NCI-H748 (cell line): Measurements from ENCODE around the gene RBM33.

ENCODE experiments used
- DNase-seq: peaks from one replicate; lab custom pipeline; 2025; ENCODE audit not compliant: unreplicated experiment; lab: John Stamatoyannopoulos, UW

The RBM33 gene

DNA sequence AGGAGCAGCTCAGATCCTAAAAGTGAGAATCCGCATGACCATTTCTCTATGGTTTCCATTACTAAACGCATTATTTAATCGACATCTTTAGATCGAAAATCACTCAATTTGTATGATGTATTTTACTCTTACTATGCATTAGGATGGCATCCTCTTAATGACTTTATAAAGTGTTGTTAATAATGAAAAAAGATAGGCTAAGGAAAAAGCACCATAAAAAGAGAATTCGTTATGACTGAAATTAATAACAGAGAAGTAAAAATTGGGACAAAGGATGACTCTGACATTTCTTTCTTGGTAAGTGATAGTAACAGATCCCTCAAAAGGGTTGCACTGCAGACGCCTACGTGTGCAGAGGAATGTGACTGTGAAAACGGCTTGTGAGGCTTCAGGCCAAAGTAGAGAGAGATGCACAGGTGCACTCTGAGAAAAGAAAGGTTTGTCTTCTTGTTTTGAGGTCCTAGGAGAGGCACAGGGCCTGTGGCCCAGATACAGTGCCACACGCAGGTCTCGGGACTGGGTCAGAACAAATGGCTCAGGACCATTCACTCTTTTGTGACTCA, 23.0 kb upstream of the RBM33 start:
- no peak for DNase-seq

DNA sequence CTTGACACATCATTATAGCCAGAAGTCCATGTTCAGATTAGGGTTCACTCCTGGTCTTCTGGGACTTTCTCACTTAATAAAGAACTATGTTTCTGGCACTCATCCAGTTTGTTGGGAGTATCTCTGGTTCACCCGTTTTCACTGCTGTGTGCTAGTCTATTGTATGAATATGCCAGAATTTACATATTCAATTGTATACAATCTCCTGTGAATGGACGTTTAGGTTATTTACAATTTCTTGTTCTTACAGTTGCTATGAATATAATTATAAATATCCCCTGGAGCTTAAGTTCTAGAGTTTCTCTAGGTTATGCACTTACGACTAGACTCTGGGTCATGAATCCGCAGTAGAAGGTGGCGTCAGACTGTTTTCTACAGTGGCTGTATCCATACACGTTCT, 20.0 kb upstream of the RBM33 start:
- DNase-seq: no peak

DNA sequence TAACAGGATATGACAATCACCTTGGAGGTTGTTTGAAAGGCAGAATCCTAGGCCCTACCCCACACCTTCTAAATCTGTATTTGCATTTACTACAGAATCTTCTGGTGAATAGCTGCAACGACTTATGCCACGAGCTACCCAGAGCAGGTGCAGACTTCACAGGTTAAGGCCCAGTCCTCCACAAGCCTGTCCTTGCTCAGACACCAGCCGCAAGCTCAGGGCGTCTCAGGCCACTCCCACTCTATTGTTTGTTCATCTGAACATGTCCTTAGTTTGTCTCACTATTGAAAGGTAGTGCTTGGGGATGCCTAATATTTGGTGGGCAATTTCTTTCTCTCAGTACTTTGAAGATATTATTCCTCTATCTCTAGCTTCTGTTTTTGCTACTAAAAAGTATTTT, 18.9 kb upstream of the RBM33 start:
- DNase-seq: peak; percentile 18

DNA sequence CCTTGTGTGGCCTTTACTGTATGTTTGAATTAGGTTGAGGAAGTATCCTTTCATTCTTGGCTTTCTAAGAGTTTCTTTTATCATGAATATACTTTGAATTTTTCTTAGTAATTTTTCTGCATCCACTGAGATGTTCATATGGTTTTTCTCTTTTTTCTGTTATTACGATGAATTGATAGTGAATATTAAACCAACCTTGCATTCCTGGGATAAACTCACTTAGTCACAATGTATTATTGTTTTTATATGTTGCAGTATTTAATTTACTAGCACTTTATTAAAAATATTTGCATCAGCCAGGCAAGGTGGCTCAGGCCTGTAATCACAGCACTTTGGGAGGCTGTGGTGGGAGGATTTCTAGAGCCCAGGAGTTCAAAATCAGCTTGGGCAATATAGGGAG, 15.3 kb upstream of the RBM33 start:
- DNase-seq: no peak

DNA sequence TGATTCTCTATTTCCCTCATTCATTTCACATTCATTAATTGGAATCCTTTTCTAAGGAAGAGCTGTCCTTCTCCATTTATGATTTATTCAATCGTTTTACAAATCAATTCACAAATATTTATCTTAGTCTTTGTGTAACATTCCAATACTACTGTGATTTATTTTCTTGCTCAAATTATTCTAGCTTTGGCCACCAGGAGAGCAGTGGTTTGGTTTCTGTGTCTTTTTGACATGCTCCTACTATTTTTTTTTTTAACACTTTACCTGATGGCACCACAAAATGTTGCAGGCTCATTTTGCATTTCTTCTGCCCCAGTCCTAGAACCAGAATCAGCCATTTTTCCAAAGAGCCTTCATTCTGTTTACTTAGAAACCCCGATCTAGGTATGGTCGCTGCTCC, 13.3 kb upstream of the RBM33 start:
- DNase-seq: no peak

DNA sequence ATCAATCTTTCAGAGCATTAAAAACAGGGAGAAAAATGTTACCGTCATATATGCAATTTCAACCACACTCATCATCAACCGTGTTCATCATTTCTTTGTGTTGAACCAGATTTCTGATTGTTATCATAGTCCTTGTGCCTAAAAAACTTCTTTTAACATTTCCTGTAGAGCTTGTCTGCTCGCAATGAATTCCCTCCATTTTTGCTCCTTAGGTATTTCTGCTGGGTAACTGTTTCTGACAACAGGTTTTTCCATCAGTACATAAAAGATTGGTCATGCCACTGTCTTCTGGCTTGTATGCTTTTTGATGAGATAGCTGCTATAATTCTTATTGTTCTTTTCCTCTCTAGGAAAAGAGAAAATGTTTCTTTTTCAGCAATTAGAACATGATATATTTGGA, 8.6 kb upstream of the RBM33 start:
- no peak for DNase-seq

DNA sequence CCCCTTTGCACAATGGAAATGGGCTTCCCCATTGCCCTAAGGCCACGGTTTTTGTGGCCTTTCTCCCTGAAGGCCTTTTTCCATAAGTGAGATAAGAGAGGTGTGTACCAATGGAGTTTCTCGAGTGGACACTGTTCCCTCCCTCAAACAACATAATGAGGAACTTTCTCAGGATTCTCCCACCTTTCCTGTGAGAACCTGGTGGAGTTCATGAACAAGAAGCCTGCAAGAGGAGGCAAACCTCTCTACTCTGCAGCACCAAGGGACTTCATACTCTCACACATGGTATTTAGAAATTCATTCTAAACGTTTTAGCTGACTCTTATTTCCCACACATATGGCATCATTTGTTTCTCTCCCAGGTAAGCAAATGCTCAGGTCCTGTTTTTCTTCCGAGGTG, 7.3 kb upstream of the RBM33 start:
- DNase-seq: no peak

DNA sequence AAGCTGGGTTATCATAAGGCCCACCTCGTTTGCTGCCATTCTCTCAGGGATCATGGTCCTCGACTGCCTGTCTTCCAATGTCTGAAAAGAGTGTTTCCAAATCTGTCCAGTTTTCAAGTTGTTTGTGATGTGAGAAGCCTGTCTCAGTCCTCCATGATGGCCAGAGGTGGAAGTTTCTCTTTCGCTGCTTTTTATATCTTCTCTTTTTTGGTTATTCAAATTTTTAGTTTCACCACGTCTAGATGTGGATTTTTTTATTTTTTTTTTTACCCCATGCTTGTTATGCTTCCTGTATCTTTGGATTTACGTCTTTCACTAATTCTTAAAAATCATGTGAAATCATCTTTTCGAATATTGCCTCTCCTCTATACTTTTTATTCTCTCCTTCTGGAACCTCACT, 6.1 kb upstream of the RBM33 start:
- no peak for DNase-seq

DNA sequence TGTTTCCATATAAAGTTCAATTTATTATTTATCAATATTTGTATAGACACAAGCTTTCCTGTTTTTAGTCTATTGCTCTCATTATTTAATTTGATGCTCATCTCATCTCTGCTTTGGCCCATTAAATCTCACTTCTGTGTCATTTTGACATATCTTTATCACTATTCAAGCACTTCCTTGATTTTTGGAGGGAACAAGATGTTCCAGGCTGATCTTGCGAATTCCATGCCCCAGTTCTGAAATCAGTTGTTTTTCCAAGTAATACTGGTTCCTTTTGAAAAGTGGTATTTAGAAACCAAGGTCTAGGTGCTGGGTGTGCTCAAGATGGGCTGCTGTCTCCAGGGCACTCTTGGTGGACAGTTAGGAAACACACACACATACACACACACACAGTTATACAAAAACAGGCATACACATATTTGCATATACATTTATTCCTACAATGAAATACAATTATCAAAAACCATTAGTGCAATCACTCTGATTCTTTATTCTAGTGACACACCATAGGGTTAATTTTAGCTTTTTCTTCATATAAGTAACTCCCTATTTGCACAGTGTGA, 4.4 kb upstream of the RBM33 start:
- no peak for DNase-seq

DNA sequence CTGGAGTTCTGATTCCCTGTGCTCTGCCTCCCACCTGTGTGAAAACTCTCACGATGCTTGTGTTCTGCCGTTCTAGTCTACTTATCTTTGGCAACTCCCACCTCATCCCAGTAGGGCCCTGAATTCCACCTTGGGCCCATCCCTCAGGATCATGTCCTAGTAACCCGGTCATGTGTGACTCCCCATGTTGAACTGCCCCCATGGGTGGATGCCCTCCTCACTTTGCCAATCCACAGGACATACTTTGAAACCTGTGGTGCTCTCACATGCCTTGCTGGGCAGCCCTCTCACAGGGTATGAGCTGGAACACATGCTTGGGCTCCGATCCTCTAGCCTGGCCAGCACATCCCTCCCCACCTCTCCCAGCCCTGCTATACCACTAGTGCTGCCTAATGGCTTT, 3.8 kb upstream of the RBM33 start:
- no peak for DNase-seq

DNA sequence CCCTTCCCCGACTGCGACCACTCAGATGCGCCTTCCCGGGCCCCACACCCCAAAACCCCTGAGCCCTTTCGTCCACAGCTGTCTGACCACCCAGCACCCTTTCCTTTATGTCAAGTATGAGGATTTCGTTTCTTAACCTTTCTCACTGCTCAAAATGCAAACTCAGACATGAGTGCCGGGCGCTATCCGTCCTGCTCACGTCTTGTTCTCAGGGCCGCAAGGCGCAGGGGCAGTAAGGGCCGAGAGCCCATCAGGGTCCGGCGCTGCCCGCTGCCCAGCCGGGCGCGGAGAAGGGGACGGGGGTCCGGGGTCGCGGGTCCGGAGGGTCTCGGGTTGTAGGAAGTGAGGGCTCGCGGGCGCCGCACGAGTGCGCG, 670 bp upstream of the RBM33 start:
- no peak for DNase-seq

DNA sequence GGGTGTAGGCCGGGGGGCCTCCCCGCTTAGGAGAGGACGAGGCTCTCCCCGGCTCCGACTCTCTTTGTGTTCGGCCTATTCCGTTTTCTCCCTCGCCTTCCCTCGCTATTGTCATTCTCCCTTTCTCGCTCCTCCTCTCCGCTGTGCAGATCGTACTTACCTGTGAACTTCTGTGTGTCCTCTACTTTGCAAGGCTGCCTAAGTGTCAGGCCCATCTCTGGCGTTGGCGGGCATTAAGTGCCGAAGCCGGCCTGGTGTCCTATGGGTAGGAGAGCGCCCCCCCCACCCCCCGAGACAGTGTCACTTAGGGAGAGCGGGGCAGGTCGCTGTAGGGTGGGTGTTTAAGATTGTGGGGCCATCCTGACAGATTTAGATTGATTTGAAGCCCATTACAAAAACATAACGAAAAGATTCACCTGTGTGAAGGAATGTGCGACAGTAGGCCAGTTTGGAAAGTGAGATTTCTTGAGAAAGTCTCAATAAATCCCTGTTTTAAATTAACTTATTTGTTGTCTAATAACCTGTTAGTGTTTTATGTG, 579 bp downstream of the RBM33 start:
- peak; percentile 58 for DNase-seq

DNA sequence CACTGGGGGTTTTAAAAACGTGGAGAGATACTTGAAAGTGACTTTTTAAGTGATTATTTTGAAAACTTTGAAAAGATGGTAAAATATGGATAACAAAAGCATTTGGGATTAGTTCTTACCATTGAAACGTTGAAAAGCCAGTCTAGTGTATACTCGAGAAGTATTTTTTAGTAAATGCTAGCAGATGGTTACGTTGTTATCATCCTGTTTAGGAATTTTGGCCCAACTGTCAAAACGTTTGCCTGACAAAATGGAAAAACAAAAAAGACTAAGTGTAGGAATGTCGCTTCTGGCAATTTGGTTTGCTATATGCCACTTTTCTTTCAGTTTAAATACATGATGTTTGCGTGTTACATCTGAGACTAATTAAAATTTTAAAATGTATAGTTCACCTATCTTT, 1.2 kb downstream of the RBM33 start:
- DNase-seq: no peak

DNA sequence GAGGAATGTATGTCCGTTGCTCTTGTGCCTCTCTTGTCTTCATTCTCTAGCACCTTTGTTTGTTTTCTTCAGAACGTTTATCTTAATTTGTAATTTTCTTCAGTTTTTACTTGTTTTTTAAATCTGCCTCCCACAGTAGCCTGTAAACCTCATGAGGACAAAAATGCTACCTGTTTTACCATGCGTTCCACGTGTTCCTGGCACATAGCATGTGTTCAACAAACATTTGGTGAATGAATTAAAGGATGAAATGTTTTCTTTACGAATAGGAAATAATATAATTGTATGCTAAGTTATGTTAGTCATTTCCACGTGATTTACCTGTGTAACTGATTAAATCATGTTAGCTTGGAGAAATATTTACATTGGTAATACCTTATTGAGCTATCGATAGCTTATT, 2.2 kb downstream of the RBM33 start:
- DNase-seq: no peak

DNA sequence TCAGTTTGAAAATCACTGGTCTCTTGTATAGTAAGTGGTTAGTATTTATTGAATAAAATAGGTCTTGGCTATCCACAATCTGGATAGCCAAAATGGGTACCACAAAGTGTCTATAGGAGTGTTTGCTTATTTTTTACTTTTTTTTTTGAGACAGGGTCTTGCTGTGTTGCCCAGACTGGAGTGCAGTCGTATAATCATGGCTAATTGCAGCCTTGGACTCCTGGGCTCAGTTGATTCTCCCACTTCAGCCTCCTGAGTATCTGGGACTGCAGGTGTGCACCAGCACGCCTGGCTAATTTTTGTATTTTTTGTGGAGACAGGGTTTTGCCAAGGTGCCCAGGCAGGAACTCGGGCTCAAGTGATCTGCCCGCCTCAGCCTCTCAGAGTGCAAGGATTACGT, 2.8 kb downstream of the RBM33 start:
- DNase-seq: no peak

DNA sequence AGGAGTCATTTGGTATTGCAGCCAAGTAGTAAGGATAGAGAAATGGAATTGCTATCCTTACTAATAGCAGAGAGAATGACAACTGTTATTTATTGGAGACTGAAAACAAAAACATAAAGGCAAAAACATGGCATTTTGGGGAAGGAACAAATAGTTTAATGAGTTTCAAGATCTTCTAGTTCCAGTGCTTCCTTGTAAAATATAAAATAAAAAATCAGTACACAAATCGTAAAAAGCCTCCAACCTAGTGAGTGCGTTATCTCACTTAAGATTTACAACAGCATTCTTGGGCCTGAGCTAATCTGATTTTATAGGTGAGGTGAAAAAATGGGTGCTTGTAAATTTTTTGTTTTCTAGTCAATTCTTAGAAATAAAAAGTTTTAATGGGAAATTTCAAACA, 3.3 kb downstream of the RBM33 start:
- no peak for DNase-seq

DNA sequence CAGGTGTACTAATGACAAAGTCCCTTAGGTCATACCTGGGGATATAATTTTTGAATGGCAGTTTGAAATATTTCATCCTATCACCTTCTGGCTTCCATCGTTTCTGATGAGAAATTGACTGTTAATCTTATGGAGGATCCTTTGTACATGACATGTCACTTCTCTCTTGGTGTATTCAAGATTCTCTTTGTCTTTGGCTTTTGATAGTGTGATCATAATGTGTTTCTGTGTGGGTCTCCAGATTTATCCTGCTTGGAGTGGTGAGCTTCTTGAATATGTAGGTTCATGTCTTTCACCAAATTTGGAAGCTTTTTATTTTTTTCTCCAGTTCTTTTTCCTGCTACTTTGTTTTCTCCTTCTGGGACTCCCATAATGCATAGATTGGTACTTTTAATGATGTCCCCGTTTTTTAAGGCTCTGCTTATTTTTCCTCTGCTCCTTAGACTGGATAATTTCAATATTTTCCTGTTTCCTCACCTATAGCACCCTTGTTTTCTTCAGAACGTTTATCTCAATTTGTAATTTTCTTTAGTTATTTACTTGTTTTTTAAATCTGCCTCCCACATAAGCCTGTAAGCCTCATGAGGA, 4.4 kb downstream of the RBM33 start:
- DNase-seq: no peak

DNA sequence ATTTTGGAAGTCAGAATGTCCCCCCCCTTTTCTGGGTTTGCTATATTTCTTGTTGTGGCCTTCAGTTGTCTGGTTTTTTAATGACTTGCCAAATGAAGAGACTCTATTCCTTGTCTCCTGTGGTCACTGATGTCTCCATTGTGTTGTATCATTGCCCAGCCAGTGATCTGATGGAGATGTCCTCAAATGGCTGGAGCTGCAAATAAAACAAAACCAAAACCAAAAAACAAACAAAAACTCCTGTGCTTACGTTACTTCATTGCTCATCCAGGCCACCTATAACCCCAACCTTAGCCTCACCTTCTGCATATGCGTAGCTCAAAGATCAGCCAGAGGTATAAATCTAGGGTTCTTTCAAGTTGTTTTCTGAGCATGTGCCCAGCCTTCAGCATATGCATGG, 5.1 kb downstream of the RBM33 start:
- DNase-seq: no peak

DNA sequence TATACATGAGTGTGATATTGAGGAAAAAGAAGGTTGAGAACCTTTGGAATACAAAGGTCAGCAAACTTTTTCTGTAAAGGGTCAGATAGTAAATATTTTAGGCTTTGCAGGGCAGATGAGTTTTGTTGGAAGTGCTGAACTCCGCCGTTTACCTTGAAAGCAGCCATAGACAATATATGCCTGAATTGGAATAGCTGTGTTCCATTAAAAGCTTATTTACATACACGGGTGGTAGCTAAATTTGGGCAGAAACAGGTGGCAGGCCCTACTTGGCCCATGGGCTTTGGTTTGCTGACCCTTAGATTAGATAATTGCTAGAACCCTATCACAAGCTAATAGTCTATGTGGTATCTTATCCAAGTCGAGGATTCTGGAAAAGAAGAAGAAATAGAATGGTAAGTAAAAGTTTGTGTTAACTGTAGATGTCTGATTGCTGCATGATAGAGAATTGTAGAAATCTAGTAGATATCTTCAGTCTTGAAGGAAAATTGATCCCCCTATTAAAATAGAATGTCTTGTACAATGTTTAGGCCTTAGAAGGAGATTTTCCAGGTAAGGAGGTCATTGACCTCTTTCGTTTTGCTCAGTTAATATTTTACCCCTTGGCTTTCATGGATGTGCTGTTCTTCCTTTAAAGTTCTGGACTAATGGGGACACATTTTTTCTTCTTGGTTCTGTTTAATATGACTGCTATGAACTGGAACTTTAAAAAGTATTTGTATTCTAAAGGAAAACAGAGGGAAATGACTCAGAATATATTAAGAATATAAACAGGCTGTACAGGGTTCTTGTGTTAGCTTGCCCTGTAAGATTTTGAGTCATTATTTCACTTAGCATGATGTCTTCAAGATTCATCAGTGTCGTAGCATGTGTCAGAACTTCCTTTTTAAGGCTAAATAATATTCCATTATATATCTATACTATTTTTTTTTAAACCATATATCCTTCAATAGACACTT, 8.0 kb downstream of the RBM33 start:
- DNase-seq: no peak

DNA sequence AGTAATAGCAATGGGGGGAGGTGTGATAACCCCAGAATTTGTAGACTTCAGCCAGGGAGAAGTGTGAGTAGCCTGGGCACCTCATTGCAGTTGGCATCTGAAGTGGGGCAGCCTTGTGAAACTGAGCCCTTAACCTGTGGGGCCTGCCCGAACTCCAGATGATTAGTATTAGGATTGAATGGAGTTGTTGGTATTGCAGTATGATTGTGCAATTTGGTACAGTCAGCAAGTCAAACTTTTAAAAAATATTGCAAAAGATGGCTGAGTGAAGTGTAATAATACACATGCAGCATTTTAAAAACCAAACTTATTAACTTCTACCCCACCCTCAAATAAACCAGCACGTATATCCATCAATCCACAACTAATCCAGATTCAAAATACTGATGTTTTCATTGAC, 9.3 kb downstream of the RBM33 start:
- DNase-seq: no peak

DNA sequence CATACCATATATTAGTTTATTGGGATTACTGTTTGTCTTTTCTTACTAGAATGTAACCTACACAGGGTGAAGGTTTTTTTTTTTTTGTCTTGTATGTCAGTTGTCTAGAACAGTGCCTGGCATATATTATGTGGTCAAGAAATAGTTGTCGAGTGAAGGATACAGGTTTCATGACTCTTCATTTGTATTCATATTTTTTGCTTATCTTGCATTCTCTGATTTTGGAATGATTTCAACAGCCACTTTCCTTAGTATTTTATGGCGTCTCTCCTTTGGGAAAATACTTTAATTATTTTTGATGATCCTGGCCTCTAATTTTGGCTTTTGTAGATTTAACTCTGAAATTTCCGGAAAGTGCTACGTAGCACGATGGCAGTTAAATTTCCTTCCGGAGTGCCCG, 12.4 kb downstream of the RBM33 start:
- DNase-seq: no peak
